K562 (cell line): ENCODE data around the gene TRPC1. TPM values are rescaled to one million over a fixed set of nuclear protein-coding genes. Genes with fewer than 3 reads are reported as not detected.

Experiments used
- ATAC-seq: fragments of 200-7000 bp; cut with Tn5 transposase; 3 replicates; pipeline ENCODE4 v1.9.1; 2020; ENCODE audit warnings: moderate library complexity
- BruUV-seq: library from RNA; stranded (reverse); fragments of 400-500 nt; replicated peaks from 2 replicates; lab custom pipeline; 2021; lab: Mats Ljungman, UMichigan
- CTCF ChIA-PET: fragments of 300-600 bp; formaldehyde crosslinking; extraction: SDS; loops from one replicate; lab custom pipeline; 2021; ENCODE audit warnings: low intra/inter-chr PET ratio; lab: Yijun Ruan, JAX
- POLR2A ChIA-PET: fragments of 300-600, 350-650 bp; sonication (Branson Sonifier 250); formaldehyde crosslinking; extraction: SDS; loops from one replicate; lab custom pipeline; 2021; ENCODE audit warnings: antibody characterized with exemption, inconsistent platforms; lab: Yijun Ruan, JAX
- DNase-seq, 4 experiments: peaks; one replicate each; pipeline versions ENCODE4 v3.0.0 to v3.0.0-alpha.2; 2011 to 2018; ENCODE audit warnings: low spot score in 3 of 4, mixed read lengths in 3 of 4; ENCODE audit errors: extremely low read depth in 1 of 4
- FAIRE-seq: peaks from 2 replicates; lab custom pipeline; 2011; peaks lifted over from hg19 to GRCh38; lab: Jason Lieb, UNC
- H2AFZ ChIP-seq: 2 replicates; pipeline ENCODE4 v1.6.0; 2011; ENCODE audit warnings: low read depth, low read length, control low read depth, inconsistent platforms
- H3K27ac ChIP-seq: fragments of 200-600 bp; 3 replicates; pipeline ENCODE4 v1.8.0; 2011; ENCODE audit warnings: low read depth, mild to moderate bottlenecking, control low read depth, inconsistent platforms, low read length, moderate library complexity, mixed read lengths; ENCODE audit errors: extremely low read depth
- H3K27me3 ChIP-seq, 2 experiments: fragments of 300-600 bp in 1 of 2; 2 replicates in 1 of 2; 3 replicates in 1 of 2; pipeline versions ENCODE4 v1.6.0 to v1.8.0; 2011; ENCODE audit warnings: inconsistent platforms in 2 of 2, low read length in 2 of 2, mild to moderate bottlenecking in 1 of 2, mixed read lengths in 1 of 2, moderate library complexity in 1 of 2; ENCODE audit not compliant: control insufficient read depth in 2 of 2, insufficient read depth in 2 of 2
- H3K36me3 ChIP-seq: fragments of 300-600 bp; 3 replicates; pipeline ENCODE4 v1.8.0; 2011; ENCODE audit warnings: mild to moderate bottlenecking, low read length, inconsistent platforms; ENCODE audit not compliant: control insufficient read depth, insufficient read depth
- H3K4me1 ChIP-seq, 2 experiments: fragments of 200-600 bp in 1 of 2; replicated peaks in 1 of 2; 2 replicates in 1 of 2; 3 replicates in 1 of 2; pipeline versions ENCODE4 v1.5.1 to v1.8.0; 2011; ENCODE audit warnings: inconsistent platforms in 2 of 2, low read length in 2 of 2, mild to moderate bottlenecking in 1 of 2, mixed read lengths in 1 of 2, moderate library complexity in 1 of 2; ENCODE audit not compliant: control insufficient read depth in 2 of 2, insufficient read depth in 2 of 2
- H3K4me2 ChIP-seq: 2 replicates; pipeline ENCODE4 v1.6.1; 2011; ENCODE audit warnings: low read length, control low read depth, inconsistent platforms, mixed read lengths; ENCODE audit not compliant: insufficient read depth
- H3K4me3 ChIP-seq: fragments of 200-600 bp; sonication (generic), shearing (Covaris generic); 2 replicates; pipeline ENCODE4 v1.5.1; 2016; ENCODE audit warnings: control low read depth, inconsistent platforms
- H3K79me2 ChIP-seq: fragments of 200-600 bp; 3 replicates; pipeline ENCODE4 v1.8.0; 2011; ENCODE audit warnings: low read length, inconsistent platforms; ENCODE audit not compliant: control insufficient read depth, insufficient read depth
- H3K9ac ChIP-seq, 2 experiments: 2 replicates each; pipeline versions ENCODE4 v1.6.0 to v1.6.1; 2011; ENCODE audit warnings: low read depth in 2 of 2, low read length in 2 of 2, control low read depth in 1 of 2, inconsistent platforms in 1 of 2, mild to moderate bottlenecking in 1 of 2, mixed read lengths in 1 of 2; ENCODE audit not compliant: insufficient read depth in 1 of 2
- H3K9me1 ChIP-seq: one replicate; pipeline ENCODE4 v1.6.0; 2011; ENCODE audit warnings: inconsistent platforms, mild to moderate bottlenecking, low read length, moderate library complexity; ENCODE audit not compliant: control insufficient read depth, insufficient read depth
- H3K9me3 ChIP-seq: replicated peaks from 2 replicates; pipeline ENCODE4 v1.5.1; 2011; ENCODE audit warnings: low read depth, low read length, inconsistent platforms; ENCODE audit not compliant: control insufficient read depth, insufficient read depth
- H4K20me1 ChIP-seq: replicated peaks from 2 replicates; pipeline ENCODE4 v1.6.1; 2011; ENCODE audit warnings: low read length, inconsistent platforms, mixed read lengths; ENCODE audit not compliant: control insufficient read depth, insufficient read depth
- BDP1 ChIP-seq: IDR thresholded peaks from 3 replicates; pipeline ENCODE4 v1.6.1; 2011; ENCODE audit not compliant: insufficient read length, insufficient read depth
- CAMTA2 ChIP-seq: fragments of 250-450 bp; sonication (Bioruptor Pico); conservative IDR thresholded peaks from 2 replicates; pipeline ENCODE4 v1.5.1; 2022
- CHD4 ChIP-seq: fragments of 200-600 bp; sonication (generic); IDR thresholded peaks from 3 replicates; pipeline ENCODE4 v1.6.1; 2012; ENCODE audit warnings: low read depth, mild to moderate bottlenecking, mixed read lengths, low read length, inconsistent platforms; ENCODE audit not compliant: insufficient read depth, insufficient replicate concordance, poor library complexity, severe bottlenecking
- ELF2 ChIP-seq: fragments of 250-450 bp; sonication (Bioruptor Pico); IDR thresholded peaks from 2 replicates; pipeline ENCODE4 v1.5.0; 2021; ENCODE audit warnings: mild to moderate bottlenecking
- RFX5 ChIP-seq: IDR thresholded peaks from 2 replicates; pipeline ENCODE4 v1.6.1; 2011; ENCODE audit warnings: low read depth, mild to moderate bottlenecking, improper control_type of control experiment, low read length
- TGIF2 ChIP-seq: sonication (generic); formaldehyde crosslinking; IDR thresholded peaks from 2 replicates; pipeline ENCODE4 v1.8.1; 2022; ENCODE audit warnings: mild to moderate bottlenecking, missing genetic modification reagents, moderate library complexity
- ZNF165 ChIP-seq: fragments of 250-450 bp; sonication (Bioruptor Pico); IDR thresholded peaks from 2 replicates; pipeline ENCODE4 v1.4.0; 2020; ENCODE audit warnings: borderline replicate concordance
- ZNF316 ChIP-seq: fragments of 450-650 bp; IDR thresholded peaks from 2 replicates; pipeline ENCODE4 v1.6.1; 2016
- ZNF507 ChIP-seq: conservative IDR thresholded peaks from 2 replicates; pipeline ENCODE4 v1.6.1; 2017; ENCODE audit warnings: missing genetic modification characterization, missing compliant biosample characterization
- ZNF707 ChIP-seq: fragments of 250-450 bp; sonication (Bioruptor Pico); conservative IDR thresholded peaks from 2 replicates; pipeline ENCODE4 v1.8.0; 2022; ENCODE audit warnings: inconsistent platforms, mild to moderate bottlenecking, moderate library complexity
- WGBS: fragments of 100-300 bp; shearing (Covaris generic); methylation state at CpG from one replicate; pipeline ENCODE4 v1.1.6; 2016; ENCODE audit warnings: low coverage, mixed read lengths; ENCODE audit not compliant: insufficient coverage; ENCODE audit errors: missing lambda C conversion rate; 5-methylcytosine and 5-hydroxymethylcytosine counted together
- in situ Hi-C: fragments of 300-500 bp; cut with MboI; formaldehyde crosslinking; loops from 4 replicates; pipeline ENCODE4 v1.15.0; 2018; ENCODE audit warnings: inconsistent platforms, mixed read lengths
- intact Hi-C: fragments of 100-400 bp; cut with micrococcal nuclease; formaldehyde crosslinking; loops from 2 replicates; pipeline ENCODE4 v1.14.2; 2022
- polyA plus RNA-seq, 8 experiments: library from polyadenylated mRNA; depleted of rRNA in 4 of 8; stranded (reverse) in 5 of 8; unstranded in 3 of 8; fragments of >200 nt; fragmentation: Nextera tagmentation in 2 of 8; fragmentation: Illumina TruSeq in 1 of 8; extraction: Ambion mirVana in 2 of 8; extraction: Trizol in 1 of 8; gene quantifications; 2 replicates each; pipeline versions ENCODE4 v1.2.1 to v1.2.3, GENCODE V29; 2011 to 2014; ENCODE audit warnings: inconsistent platforms in 1 of 8, missing spikeins in 1 of 8
- total RNA-seq, 7 experiments: library from RNA; depleted of rRNA in 6 of 7; stranded (reverse); fragments of >200 nt in 6 of 7; fragmentation: Illumina TruSeq in 2 of 7; extraction: Trizol in 2 of 7; gene quantifications; 2 replicates each; pipeline versions ENCODE4 v1.2.1 to v1.2.3, GENCODE V29; 2011 to 2021; ENCODE audit warnings: low replicate concordance in 1 of 7
- TF ChIP-seq, protein P1 (sequence below): sonication (generic); formaldehyde crosslinking; IDR thresholded peaks from 2 replicates; pipeline ENCODE4 v1.8.0; 2022; ENCODE audit warnings: missing genetic modification reagents, mild to moderate bottlenecking, borderline replicate concordance
- TF ChIP-seq, protein P2 (sequence below), 2 experiments: IDR thresholded peaks; 2 replicates each; pipeline ENCODE4 v1.6.1; 2012; ENCODE audit warnings: improper control_type of control experiment in 2 of 2, low read depth in 2 of 2, low read length in 2 of 2, borderline replicate concordance in 1 of 2
- TF ChIP-seq, protein P3 (sequence below): fragments of 450-650 bp; formaldehyde crosslinking; IDR thresholded peaks from 2 replicates; pipeline ENCODE4 v1.4.0; 2022; ENCODE audit warnings: missing genetic modification characterization

TRPC1 gene
- total and polyA plus RNA-seq, 9 of the 15 experiments (the other 6 are each of a cell fraction or from before 2014, with no cell fraction given), result 1.4 to 6.5 (median 3.0) TPM

DNA sequence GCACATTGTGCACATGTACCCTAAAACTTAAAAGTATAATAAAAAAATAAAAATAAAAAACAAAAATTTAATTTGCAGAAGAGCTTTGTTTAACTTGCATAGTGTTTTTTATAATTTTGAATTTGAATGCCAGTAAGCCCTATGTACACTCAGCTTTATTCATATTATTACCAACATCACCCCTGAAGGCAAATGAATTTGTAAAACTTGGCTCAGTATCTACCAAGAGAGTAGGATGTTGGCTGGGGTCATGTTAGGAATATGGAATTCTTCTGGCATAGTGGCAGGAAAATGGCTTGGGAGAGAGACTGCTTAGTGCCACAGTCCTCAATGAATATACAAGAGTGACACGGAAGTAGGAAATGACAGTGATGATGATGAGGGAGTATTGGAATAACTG is 30.7 kb downstream of the TRPC1 start:
- Histone ChIP-seq H3K4me1 (no peaks in the 10 kb centered on the region), H3K27ac (no peak overlapping the region), H2AFZ (no peak overlapping the region), H3K4me2 (no peak overlapping the region), H3K9me1 (no peaks in the 10 kb centered on the region), H3K9me3 (no peaks in the 10 kb centered on the region), H3K36me3 (no peaks in the 10 kb centered on the region), H3K4me3 (no peak overlapping the region)
- CTCF ChIA-PET, result no interaction called here
- FAIRE-seq (no peak), ATAC-seq (no peak), DNase-seq (no peak)
- 33% methylated on average over 1 of the region's 1 CpG for WGBS
- in situ Hi-C loops, result no loop called here
- intact Hi-C loops, result no loop called here
- BruUV-seq, result no TSS peak
- TF ChIP-seq TGIF2 (CRISPR knock-in tag) (no peak), ZNF707 (no peak), CHD4 (no peak), ZNF165 (CRISPR knock-in tag) (no peak), RFX5 (no peak)
- TF ChIP-seq, all 486 proteins: peak for 0
- Histone ChIP-seq H3K9ac (no peak overlapping the region), H3K27me3 (no peaks in the 10 kb centered on the region), H4K20me1 (no peaks in the 10 kb centered on the region), H3K79me2 (no peaks in the 10 kb centered on the region)
- POLR2A ChIA-PET, result no interaction called here

DNA sequence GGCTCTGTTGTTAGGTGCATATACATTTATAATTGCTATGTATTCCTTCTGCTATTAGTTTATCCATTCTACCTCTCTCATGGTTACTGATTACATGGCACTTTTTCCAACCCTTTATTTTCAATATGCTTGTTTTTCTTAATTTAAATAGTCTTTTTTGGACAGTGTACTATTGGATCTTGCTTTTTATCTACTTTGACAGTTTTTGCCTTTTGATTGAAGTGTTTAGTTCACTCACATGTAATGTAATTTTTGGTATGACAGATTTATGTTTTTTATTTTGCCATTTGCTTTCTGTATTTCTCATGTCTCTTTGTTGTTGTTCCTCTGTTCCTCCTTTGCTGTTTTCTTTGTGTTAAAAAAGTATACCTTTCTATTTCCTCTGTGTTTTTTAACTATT is 44.5 kb downstream of the TRPC1 start:
- H2AFZ ChIP-seq, result no peak overlapping the region
- H3K79me2 ChIP-seq, result no peaks in the 10 kb centered on the region
- H3K4me3 ChIP-seq, result no peak overlapping the region
- DNase-seq (no peak), FAIRE-seq (no peak), ATAC-seq (no peak)
- ChIA-PET CTCF (no interaction called here), POLR2A (no interaction called here)
- H3K9me3 ChIP-seq, result no peaks in the 10 kb centered on the region
- in situ Hi-C loops, result no loop called here
- intact Hi-C loops, result no loop called here
- BruUV-seq, result no TSS peak
- no peaks in the 10 kb centered on the region for H3K27me3 ChIP-seq
- no peaks in the 10 kb centered on the region for H3K36me3 ChIP-seq
- H3K9me1 ChIP-seq, result no peaks in the 10 kb centered on the region
- no peak overlapping the region for H3K4me2 ChIP-seq
- no peaks in the 10 kb centered on the region for H4K20me1 ChIP-seq
- H3K4me1 ChIP-seq, result no peaks in the 10 kb centered on the region
- H3K9ac ChIP-seq, result no peak overlapping the region
- no peak overlapping the region for H3K27ac ChIP-seq
- TF ChIP-seq BDP1 (no peak), ELF2 (CRISPR knock-in tag) (no peak), ZNF507 (tag) (peak; percentile 97), ZNF316 (peak; percentile 59), CAMTA2 (CRISPR knock-in tag) (no peak)
- TF ChIP-seq, protein P1, sequence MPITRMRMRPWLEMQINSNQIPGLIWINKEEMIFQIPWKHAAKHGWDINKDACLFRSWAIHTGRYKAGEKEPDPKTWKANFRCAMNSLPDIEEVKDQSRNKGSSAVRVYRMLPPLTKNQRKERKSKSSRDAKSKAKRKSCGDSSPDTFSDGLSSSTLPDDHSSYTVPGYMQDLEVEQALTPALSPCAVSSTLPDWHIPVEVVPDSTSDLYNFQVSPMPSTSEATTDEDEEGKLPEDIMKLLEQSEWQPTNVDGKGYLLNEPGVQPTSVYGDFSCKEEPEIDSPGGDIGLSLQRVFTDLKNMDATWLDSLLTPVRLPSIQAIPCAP (CRISPR knock-in tag), result no peak
- TF ChIP-seq, protein P2, sequence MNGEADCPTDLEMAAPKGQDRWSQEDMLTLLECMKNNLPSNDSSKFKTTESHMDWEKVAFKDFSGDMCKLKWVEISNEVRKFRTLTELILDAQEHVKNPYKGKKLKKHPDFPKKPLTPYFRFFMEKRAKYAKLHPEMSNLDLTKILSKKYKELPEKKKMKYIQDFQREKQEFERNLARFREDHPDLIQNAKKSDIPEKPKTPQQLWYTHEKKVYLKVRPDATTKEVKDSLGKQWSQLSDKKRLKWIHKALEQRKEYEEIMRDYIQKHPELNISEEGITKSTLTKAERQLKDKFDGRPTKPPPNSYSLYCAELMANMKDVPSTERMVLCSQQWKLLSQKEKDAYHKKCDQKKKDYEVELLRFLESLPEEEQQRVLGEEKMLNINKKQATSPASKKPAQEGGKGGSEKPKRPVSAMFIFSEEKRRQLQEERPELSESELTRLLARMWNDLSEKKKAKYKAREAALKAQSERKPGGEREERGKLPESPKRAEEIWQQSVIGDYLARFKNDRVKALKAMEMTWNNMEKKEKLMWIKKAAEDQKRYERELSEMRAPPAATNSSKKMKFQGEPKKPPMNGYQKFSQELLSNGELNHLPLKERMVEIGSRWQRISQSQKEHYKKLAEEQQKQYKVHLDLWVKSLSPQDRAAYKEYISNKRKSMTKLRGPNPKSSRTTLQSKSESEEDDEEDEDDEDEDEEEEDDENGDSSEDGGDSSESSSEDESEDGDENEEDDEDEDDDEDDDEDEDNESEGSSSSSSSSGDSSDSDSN (IDR thresholded peaks at IDR 0.05; ENCODE audit: borderline replicate concordance in 1 of 2, low read depth in 2 of 2, low read length in 2 of 2), result no peak
- TF ChIP-seq, protein P3, sequence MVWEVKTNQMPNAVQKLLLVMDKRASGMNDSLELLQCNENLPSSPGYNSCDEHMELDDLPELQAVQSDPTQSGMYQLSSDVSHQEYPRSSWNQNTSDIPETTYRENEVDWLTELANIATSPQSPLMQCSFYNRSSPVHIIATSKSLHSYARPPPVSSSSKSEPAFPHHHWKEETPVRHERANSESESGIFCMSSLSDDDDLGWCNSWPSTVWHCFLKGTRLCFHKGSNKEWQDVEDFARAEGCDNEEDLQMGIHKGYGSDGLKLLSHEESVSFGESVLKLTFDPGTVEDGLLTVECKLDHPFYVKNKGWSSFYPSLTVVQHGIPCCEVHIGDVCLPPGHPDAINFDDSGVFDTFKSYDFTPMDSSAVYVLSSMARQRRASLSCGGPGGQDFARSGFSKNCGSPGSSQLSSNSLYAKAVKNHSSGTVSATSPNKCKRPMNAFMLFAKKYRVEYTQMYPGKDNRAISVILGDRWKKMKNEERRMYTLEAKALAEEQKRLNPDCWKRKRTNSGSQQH (CRISPR knock-in tag), result no peak
